KMS-11 (cell line): Measurements from ENCODE around the gene ARHGAP1.

ENCODE experiments used
- H2AFZ ChIP-seq: fragments of 200-600 bp; sonication (generic); 2 replicates; pipeline ENCODE4 v1.6.1; 2016; ENCODE audit warnings: antibody characterized with exemption, mixed run types, low read depth
- H3K27ac ChIP-seq: fragments of 200-600 bp; sonication (generic); 2 replicates; pipeline ENCODE4 v1.6.1; 2016; ENCODE audit warnings: mild to moderate bottlenecking, mixed run types
- H3K27me3 ChIP-seq: fragments of 200-600 bp; sonication (generic); 2 replicates; pipeline ENCODE4 v1.6.1; 2017; ENCODE audit warnings: mild to moderate bottlenecking, low read depth, mixed run types, moderate library complexity; ENCODE audit not compliant: insufficient read depth
- H3K36me3 ChIP-seq: fragments of 200-600 bp; sonication (generic); 2 replicates; pipeline ENCODE4 v1.6.1; 2017; ENCODE audit warnings: mild to moderate bottlenecking, mixed run types; ENCODE audit not compliant: insufficient read depth
- H3K4me1 ChIP-seq: fragments of 200-600 bp; sonication (generic); 2 replicates; pipeline ENCODE4 v1.6.1; 2016; ENCODE audit warnings: mild to moderate bottlenecking, low read depth, mixed run types; ENCODE audit not compliant: poor library complexity, severe bottlenecking
- H3K4me2 ChIP-seq: fragments of 200-600 bp; sonication (generic); 2 replicates; pipeline ENCODE4 v1.7.0; 2016; ENCODE audit warnings: mild to moderate bottlenecking, mixed run types
- H3K4me3 ChIP-seq: fragments of 200-600 bp; sonication (generic); IDR thresholded peaks from 2 replicates; pipeline ENCODE4 v1.6.1; 2017; ENCODE audit warnings: low read depth, low read length, mixed read lengths; ENCODE audit not compliant: insufficient read depth
- H3K79me2 ChIP-seq: fragments of 200-600 bp; sonication (generic); 2 replicates; pipeline ENCODE4 v1.6.1; 2016; ENCODE audit warnings: low read depth, mixed run types; ENCODE audit not compliant: insufficient read depth
- H3K9ac ChIP-seq: fragments of 200-600 bp; sonication (generic); 2 replicates; pipeline ENCODE4 v1.6.1; 2016; ENCODE audit warnings: mild to moderate bottlenecking, mixed run types
- H4K20me1 ChIP-seq: fragments of 200-600 bp; sonication (generic); 2 replicates; pipeline ENCODE4 v1.6.1; 2016; ENCODE audit warnings: mild to moderate bottlenecking, mixed run types; ENCODE audit not compliant: insufficient read depth
- TF ChIP-seq, protein P1 (sequence below): fragments of 200-600 bp; sonication (generic); conservative IDR thresholded peaks from 2 replicates; pipeline ENCODE4 v1.6.1; 2017; ENCODE audit warnings: low read depth, mild to moderate bottlenecking, antibody characterized with exemption, low read length, moderate library complexity, mixed read lengths

Gene ARHGAP1

DNA sequence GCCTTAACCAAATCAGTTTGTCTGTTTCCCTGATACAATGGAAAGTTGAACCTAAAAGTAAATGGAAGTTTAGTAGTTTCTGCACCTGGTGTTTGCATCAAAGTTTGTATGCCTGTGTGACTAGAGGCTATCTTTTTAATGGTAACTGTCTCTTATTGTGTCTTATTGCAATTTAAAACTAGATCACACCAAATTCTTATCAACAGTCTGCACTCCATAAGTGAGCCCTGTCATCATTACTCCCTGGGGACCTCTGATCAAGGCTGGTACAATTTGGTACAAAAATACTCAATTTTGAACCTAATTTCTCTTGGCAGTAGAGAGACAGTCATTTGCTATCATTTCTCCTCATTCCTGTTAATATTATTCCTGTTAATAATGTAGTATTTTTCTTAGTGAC, 38.1 kb downstream of the ARHGAP1 start:
- Histone ChIP-seq H3K36me3 (no peaks in the 10 kb centered on the region), H3K4me1 (peaks cover 78% of the 10 kb centered on the region)

DNA sequence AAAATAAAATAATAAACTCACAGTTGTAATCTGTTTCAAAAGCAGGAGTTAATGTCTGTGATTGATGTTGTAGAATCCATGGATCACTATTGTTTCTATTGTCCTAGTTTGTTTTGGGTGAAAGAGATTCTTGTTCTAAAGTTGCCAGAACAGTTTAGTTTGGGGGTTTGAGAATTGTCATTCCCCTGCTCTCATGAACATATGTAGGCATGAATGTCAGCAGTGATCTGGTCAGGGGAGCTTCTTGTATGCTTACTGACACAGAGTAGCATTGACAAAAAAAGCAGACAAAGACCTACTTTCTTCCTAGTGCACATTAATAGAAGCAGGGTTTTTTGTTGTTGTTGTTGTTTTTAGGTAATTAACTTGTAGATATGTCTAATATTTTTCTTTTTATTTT, 38.6 kb downstream of the ARHGAP1 start:
- no peaks in the 10 kb centered on the region for H4K20me1 ChIP-seq
- no peak overlapping the region for H3K27ac ChIP-seq

More for the DNA sequence above, 38.1 kb downstream of the ARHGAP1 start:
- Histone ChIP-seq H3K9ac (no peak overlapping the region), H3K27me3 (no peaks in the 10 kb centered on the region), H3K27ac (no peak overlapping the region), H3K4me2 (no peak overlapping the region; the same call in 1 of the 2 replicates), H4K20me1 (no peaks in the 10 kb centered on the region), H3K4me3 (no peak overlapping the region), H2AFZ (no peak overlapping the region), H3K79me2 (no peaks in the 10 kb centered on the region)
- TF ChIP-seq, protein P1, sequence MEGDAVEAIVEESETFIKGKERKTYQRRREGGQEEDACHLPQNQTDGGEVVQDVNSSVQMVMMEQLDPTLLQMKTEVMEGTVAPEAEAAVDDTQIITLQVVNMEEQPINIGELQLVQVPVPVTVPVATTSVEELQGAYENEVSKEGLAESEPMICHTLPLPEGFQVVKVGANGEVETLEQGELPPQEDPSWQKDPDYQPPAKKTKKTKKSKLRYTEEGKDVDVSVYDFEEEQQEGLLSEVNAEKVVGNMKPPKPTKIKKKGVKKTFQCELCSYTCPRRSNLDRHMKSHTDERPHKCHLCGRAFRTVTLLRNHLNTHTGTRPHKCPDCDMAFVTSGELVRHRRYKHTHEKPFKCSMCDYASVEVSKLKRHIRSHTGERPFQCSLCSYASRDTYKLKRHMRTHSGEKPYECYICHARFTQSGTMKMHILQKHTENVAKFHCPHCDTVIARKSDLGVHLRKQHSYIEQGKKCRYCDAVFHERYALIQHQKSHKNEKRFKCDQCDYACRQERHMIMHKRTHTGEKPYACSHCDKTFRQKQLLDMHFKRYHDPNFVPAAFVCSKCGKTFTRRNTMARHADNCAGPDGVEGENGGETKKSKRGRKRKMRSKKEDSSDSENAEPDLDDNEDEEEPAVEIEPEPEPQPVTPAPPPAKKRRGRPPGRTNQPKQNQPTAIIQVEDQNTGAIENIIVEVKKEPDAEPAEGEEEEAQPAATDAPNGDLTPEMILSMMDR: no peak

DNA sequence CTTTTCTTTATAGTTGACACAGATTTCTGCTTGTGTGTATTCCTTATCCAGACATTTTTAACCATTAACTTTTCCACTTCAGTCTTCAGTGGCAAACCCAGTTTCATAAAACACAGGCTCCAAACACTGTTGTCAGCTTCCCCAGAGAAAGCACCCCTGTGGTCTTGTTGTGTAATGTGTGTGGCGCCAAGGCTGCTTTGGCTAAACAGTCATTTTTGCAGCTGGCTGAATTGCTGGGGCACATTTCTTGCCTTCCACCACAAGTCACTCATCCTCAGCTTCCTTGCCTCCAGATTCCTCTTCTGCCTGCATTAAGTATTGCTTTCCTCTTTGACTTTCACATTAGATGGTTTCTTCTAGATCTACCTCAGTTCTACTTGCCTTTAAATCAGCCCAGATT, 40.5 kb downstream of the ARHGAP1 start:
- TF ChIP-seq, protein P1: no peak
- H3K27ac ChIP-seq: peak overlapping the region; percentile 68
- peaks cover 55% of the 10 kb centered on the region for H3K4me1 ChIP-seq
- peak overlapping the region; percentile 43; the same call in 1 of the 2 replicates for H3K4me2 ChIP-seq
- no peaks in the 10 kb centered on the region; the same call in 1 of the 2 replicates for H3K36me3 ChIP-seq
- no peaks in the 10 kb centered on the region for H4K20me1 ChIP-seq
- H3K4me3 ChIP-seq: no peak overlapping the region
- no peaks in the 10 kb centered on the region for H3K27me3 ChIP-seq
- no peak overlapping the region for H2AFZ ChIP-seq
- no peaks in the 10 kb centered on the region for H3K79me2 ChIP-seq
- no peak overlapping the region for H3K9ac ChIP-seq

More for the DNA sequence above, 38.6 kb downstream of the ARHGAP1 start:
- Histone ChIP-seq H3K4me2 (peak overlapping the region; percentile 10; the same call in 1 of the 2 replicates), H3K4me1 (peaks cover 72% of the 10 kb centered on the region), H3K9ac (no peak overlapping the region), H3K79me2 (no peaks in the 10 kb centered on the region), H3K27me3 (no peaks in the 10 kb centered on the region), H2AFZ (no peak overlapping the region), H3K36me3 (no peaks in the 10 kb centered on the region), H3K4me3 (no peak overlapping the region)
- TF ChIP-seq, protein P1: no peak

DNA sequence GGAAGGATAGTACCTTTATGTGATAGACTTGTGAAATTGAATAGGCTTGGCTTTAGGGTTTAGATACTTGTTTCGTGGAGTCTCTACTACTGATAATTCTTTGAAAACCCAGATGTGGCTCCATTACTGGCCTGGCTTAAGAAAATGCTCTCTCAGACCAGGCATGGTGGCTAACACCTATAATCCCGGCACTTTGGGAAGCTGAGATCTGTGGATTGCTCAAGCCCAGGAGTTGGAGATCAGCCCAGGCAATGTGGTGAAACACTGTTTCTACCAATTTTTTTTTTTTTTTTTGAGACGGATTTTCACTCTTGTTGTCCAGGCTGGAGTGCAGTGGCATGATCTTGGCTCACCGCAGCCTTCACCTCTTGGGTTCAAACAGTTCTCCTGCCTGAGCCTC, 42.2 kb downstream of the ARHGAP1 start:
- no peak overlapping the region for H3K4me3 ChIP-seq
- no peak overlapping the region for H2AFZ ChIP-seq
- TF ChIP-seq, protein P1: no peak
- peaks cover 52% of the 10 kb centered on the region for H3K4me1 ChIP-seq
- no peaks in the 10 kb centered on the region; the same call in 1 of the 2 replicates for H3K36me3 ChIP-seq
- H3K27ac ChIP-seq: no peak overlapping the region
- H3K4me2 ChIP-seq: no peak overlapping the region
- no peaks in the 10 kb centered on the region for H3K27me3 ChIP-seq
- H3K79me2 ChIP-seq: no peaks in the 10 kb centered on the region
- H3K9ac ChIP-seq: no peak overlapping the region
- H4K20me1 ChIP-seq: no peaks in the 10 kb centered on the region
